GM12801 (cell line): ENCODE data around the gene CGB7.

Experiments used
- TF ChIP-seq, protein P1 (sequence below): IDR thresholded peaks from one replicate; pipeline ENCODE4 v1.5.1; 2011; ENCODE audit warnings: control low read depth; ENCODE audit not compliant: insufficient read length; ENCODE audit errors: extremely low read depth

Gene CGB7

DNA sequence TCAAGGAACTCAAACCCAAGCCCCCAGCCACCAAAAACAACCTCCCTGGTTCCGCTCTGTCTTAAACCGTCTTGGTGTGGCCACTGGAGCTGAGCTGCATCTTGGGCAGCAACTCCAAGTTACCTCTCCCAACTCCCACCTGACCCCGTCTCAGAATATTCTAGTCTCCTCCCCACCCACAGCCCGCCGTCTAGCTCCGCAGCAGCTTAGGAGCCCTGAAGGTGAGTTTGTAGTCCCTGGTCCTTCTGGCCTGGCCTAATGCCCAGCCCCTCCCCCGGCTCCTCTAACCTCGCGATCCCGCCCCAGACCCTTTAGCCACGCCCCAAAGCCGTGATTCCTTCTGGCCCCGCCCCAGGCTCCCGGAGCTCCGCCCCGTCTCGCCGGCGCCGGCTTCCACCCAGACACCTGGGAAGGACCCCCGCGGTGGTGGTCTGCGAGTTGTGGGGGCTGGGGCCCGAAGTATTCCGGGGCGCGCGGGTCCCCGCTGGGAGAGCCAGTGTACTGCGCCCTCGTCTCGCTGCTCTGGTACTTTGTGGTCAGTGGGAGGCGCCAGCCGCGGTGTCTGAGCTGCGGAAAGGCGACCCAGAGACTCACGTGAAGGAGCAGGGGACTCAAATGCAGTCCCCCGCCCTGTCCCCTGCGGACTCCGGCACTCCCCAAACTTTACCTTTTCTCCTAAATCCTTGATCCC, 38.2 kb downstream of the CGB7 start:
- TF ChIP-seq, protein P1, sequence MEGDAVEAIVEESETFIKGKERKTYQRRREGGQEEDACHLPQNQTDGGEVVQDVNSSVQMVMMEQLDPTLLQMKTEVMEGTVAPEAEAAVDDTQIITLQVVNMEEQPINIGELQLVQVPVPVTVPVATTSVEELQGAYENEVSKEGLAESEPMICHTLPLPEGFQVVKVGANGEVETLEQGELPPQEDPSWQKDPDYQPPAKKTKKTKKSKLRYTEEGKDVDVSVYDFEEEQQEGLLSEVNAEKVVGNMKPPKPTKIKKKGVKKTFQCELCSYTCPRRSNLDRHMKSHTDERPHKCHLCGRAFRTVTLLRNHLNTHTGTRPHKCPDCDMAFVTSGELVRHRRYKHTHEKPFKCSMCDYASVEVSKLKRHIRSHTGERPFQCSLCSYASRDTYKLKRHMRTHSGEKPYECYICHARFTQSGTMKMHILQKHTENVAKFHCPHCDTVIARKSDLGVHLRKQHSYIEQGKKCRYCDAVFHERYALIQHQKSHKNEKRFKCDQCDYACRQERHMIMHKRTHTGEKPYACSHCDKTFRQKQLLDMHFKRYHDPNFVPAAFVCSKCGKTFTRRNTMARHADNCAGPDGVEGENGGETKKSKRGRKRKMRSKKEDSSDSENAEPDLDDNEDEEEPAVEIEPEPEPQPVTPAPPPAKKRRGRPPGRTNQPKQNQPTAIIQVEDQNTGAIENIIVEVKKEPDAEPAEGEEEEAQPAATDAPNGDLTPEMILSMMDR: no peak

DNA sequence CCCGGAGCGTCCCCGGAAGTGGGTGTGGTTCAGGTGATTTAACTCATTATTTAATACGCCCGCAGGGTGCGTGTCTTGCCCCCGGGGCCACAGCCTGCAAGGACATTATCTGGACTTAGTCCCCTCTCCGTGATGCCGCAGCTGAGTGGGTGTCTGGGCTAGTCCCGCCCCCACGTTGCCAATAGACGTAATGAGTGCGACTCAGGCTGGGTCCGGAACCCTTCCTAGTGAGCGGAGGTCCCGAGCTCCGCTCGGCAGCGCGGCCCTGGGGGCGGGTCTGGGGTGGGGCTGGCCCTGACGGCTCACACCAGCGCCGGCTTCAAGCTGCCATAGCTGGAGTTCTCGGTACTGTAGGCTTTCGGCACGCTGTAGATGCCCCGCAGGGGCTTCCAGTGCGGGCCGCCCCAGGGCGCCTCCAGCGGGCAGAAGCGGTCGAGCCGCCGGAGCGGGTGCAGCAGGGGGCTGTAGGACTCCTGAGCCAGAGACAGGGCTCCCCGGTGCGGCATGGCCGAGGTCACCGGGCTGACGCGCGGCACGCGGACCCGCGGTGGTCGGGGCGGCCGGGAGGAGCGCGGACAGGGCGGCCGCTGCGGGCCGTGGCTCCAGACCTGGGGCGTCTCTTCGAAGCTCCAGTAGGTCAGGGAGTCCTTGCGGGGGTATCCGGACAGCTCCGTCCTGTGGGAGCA, 39.7 kb downstream of the CGB7 start:
- TF ChIP-seq, protein P1: no peak

DNA sequence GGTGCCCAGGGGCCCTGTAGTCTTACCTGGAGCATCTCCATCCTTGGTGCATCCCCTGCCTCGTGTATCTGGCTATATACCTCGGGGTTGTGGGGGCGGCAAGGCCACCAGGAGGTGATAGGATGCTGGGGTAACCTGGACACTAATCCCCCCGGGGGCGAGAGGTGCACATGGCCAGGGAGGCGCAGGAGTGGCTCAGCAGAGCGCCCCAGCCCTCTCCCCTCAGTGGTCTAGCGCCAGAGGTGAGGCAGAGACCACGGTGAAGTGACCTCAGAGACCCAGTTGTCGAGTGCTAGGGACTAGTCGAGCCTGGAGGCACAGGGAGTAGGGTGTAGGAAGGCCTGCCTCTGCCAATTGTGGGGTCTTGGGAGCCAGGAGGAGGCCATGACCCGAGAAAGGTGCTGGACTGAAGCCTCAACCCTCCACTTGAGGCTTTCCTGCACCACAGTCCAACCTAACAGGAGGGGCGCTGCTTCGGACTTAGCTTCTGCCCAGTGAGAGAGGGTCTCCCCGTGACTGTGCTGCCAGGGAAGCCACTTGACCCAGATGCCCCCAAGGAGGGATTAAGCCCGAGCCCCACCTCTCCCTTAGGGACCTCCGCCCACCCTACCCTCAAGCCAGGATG, 40.4 kb downstream of the CGB7 start, which contains the start of gene LHB:
LHB (minus strand) TSS at position 51 of the 625 bp plus-strand sequence; CDS start at position 41, 10 bp downstream.
- TF ChIP-seq, protein P1: no peak

DNA sequence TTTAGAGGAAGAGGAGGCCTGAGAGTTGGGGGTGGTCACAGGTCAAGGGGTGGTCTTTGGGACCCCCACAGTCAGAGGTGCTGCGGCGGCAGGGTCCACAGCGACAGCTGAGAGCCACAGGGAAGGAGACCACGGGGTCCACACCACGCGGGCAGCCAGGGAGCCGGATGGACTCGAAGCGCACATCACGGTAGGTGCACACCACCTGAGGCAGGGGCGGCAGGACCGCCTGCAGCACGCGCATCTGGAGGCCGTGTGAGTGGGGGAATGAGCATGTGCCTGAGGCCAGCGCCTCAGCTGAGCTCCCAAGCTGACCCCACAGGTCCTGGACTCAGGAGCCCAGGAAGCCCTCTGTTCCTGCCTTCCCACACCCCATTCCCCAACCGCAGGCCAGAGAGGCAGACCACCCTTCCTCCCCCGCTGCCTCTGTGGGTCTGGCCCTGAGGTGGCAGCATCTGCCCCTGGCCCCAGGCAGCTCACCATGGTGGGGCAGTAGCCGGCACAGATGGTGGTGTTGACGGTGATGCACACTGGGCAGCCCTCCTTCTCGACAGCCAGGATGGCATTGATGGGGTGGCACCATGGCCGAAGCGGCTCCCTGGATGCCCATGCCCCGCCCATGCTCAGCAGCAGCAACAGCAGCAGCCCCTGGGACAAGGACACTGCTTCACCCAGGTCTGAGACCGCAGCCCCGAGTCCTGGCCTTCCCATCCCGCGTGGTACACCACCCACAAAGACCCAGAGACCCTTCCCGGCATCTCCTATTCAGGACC, 41.3 kb downstream of the CGB7 start:
- TF ChIP-seq, protein P1: no peak

DNA sequence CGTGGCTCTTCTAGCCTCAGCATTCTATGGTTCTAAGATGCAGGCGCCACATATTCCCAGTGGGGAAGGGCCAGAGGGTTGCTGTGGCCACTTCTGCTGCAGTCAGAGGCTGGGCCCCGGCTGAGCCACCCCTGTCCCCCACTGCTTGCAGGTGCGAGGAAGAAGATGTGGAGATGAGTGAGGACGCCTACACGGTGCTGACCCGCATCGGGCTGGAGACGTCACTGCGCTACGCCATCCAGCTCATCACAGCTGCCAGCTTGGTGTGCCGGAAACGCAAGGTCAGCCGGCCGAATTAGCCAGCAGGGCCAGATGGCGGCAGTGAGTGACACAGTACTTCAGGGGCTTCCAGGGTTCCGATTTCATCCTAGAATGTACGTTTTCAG, 42.7 kb downstream of the CGB7 start:
- TF ChIP-seq, protein P1: no peak

DNA sequence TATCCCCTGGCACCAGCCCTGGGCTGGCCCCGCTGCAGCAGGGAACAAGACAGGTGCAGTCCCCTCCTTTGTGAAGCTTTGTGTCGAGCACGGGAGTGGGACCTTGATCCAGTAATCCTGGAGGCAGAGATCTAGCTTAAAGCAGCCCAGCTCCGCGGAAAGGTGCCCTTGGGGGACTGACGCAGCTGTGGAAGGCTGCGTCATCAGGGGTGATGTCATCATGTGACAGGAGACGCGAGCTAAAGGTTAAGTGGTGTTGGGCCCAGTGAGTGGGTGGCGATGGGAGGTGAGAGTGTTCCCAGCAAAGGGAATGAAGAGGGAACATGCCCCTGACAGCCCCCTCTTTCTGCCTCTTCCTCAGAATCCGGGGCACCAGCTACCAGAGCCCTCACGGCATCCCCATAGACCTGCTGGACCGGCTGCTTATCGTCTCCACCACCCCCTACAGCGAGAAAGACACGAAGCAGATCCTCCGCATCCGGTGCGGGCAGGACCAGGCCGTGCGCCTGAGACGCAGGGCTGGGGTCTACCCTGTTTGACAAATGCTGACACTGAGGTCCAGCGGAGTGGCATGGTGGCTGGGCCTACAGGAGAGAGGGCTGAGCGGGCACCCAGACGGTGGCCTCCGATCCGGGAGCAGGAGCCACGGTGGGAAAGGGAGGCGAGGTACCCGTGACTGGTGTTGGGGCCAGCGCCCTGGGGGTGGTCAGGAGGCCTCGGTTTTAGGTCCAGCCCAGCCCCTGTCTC, 43.3 kb downstream of the CGB7 start:
- TF ChIP-seq, protein P1: no peak
